ENCODE data around the gene ACTR2. TPM values are rescaled to one million over a fixed set of nuclear protein-coding genes. Genes with fewer than 3 reads are reported as not detected.

Gene ACTR2
- total RNA-seq, 1 donor from 2014 or later: 223 TPM

- TF ChIP-seq CTCF (IDR thresholded peaks at IDR 0.05; ENCODE audit: partially characterized antibody, unreplicated experiment): no peak
- Mint-ChIP-seq H3K4me3 (ENCODE audit: unreplicated experiment) (no peak overlapping the region), H3K9me3 (ENCODE audit: unreplicated experiment) (no peaks in the 10 kb centered on the region), H3K36me3 (ENCODE audit: unreplicated experiment) (no peaks in the 10 kb centered on the region), H3K27ac (ENCODE audit: unreplicated experiment) (no peak overlapping the region), H3K27me3 (ENCODE audit: unreplicated experiment) (no peaks in the 10 kb centered on the region), H3K4me1 (ENCODE audit: low read depth, unreplicated experiment) (no peaks in the 10 kb centered on the region)
- DNase-seq: no peak
Observed at GRCh38 chr2:65263986-65264385, 36.4 kb downstream of the ACTR2 start.

- TF ChIP-seq CTCF (IDR thresholded peaks at IDR 0.05; ENCODE audit: partially characterized antibody, unreplicated experiment): peak; percentile 79
- H3K36me3 Mint-ChIP-seq (ENCODE audit: unreplicated experiment): no peaks in the 10 kb centered on the region
Observed at GRCh38 chr2:65264821-65265670, 37.4 kb downstream of the ACTR2 start.

GRCh38 chr2:65265671-65266045 is 38.0 kb downstream of the ACTR2 start:
- DNase-seq: no peak
- Mint-ChIP-seq H3K9me3 (ENCODE audit: unreplicated experiment) (no peaks in the 10 kb centered on the region), H3K27ac (ENCODE audit: unreplicated experiment) (no peak overlapping the region), H3K27me3 (ENCODE audit: unreplicated experiment) (no peaks in the 10 kb centered on the region), H3K4me1 (ENCODE audit: low read depth, unreplicated experiment) (no peaks in the 10 kb centered on the region), H3K4me3 (ENCODE audit: unreplicated experiment) (no peak overlapping the region), H3K36me3 (ENCODE audit: unreplicated experiment) (no peaks in the 10 kb centered on the region)
- TF ChIP-seq CTCF (IDR thresholded peaks at IDR 0.05; ENCODE audit: partially characterized antibody, unreplicated experiment): no peak

More at GRCh38 chr2:65264821-65265670, 37.4 kb downstream of the ACTR2 start:
- Mint-ChIP-seq H3K9me3 (ENCODE audit: unreplicated experiment) (no peaks in the 10 kb centered on the region), H3K27me3 (ENCODE audit: unreplicated experiment) (no peaks in the 10 kb centered on the region), H3K4me1 (ENCODE audit: low read depth, unreplicated experiment) (no peaks in the 10 kb centered on the region), H3K27ac (ENCODE audit: unreplicated experiment) (no peak overlapping the region), H3K4me3 (ENCODE audit: unreplicated experiment) (no peak overlapping the region)
- no peak for DNase-seq

DNA sequence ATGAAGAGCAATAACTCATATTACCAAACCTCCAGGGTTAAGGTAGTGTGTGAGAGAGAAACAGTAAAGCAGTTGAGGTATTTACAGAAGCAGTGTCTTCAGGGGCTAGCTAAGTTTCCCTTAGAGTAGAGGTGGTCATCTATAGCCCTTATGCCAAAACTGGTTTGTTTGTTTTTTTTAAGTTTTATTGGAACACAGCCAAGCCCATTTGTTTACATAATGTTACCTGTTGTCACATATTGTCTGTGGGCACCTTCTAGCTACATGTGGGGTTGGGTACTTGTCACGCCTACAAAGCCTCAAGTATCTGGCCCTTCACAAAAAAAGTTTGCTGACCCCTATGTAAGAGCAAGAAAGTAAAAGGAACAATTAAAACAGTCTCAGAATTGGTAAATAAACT is 39.4 kb downstream of the ACTR2 start:
- no peak for TF ChIP-seq CTCF (IDR thresholded peaks at IDR 0.05; ENCODE audit: partially characterized antibody, unreplicated experiment)
- no peaks in the 10 kb centered on the region for H3K4me1 Mint-ChIP-seq (ENCODE audit: low read depth, unreplicated experiment)
- H3K36me3 Mint-ChIP-seq (ENCODE audit: unreplicated experiment): no peaks in the 10 kb centered on the region
- no peaks in the 10 kb centered on the region for H3K9me3 Mint-ChIP-seq (ENCODE audit: unreplicated experiment)
- H3K27ac Mint-ChIP-seq (ENCODE audit: unreplicated experiment): no peak overlapping the region
- no peak overlapping the region for H3K4me3 Mint-ChIP-seq (ENCODE audit: unreplicated experiment)
- no peak for DNase-seq
- no peaks in the 10 kb centered on the region for H3K27me3 Mint-ChIP-seq (ENCODE audit: unreplicated experiment)

DNA sequence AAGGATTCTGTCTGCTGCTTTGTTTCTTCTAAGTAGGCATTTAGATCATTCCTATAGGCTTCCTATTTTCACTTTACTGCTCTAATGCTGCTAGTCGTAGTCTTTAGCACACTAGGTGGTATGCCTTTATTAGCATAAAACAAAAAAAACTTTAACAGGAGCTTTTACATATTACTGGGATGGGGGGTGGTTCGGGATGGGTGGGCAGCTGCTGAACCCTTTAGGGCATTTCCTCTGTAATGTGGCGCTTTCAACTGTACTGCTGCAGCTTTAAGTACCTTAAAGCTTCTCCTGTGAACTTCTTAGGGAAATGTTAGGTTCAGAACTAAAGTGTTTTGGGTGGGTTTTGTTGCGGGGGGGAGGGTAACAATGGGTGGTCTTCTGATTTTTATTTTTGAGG is 41.3 kb downstream of the ACTR2 start:
- Mint-ChIP-seq H3K9me3 (ENCODE audit: unreplicated experiment) (no peaks in the 10 kb centered on the region), H3K36me3 (ENCODE audit: unreplicated experiment) (no peaks in the 10 kb centered on the region), H3K4me1 (ENCODE audit: low read depth, unreplicated experiment) (no peaks in the 10 kb centered on the region), H3K4me3 (ENCODE audit: unreplicated experiment) (no peak overlapping the region), H3K27me3 (ENCODE audit: unreplicated experiment) (peaks cover 3% of the 10 kb centered on the region), H3K27ac (ENCODE audit: unreplicated experiment) (no peak overlapping the region)
- no peak for DNase-seq
- TF ChIP-seq CTCF (IDR thresholded peaks at IDR 0.05; ENCODE audit: partially characterized antibody, unreplicated experiment): no peak

Data from glutamatergic neuron (in vitro differentiated cells).